HepG2 (cell line): Measurements from ENCODE around the gene LSM11. TPM values are rescaled to one million over a fixed set of nuclear protein-coding genes. Genes with fewer than 3 reads are reported as not detected.
A peak's percentile ranks its signal among the peaks of the same experiment; 100 is the strongest.

Source experiments
- ELF3 ChIP-seq: IDR thresholded peaks from 2 replicates; pipeline ENCODE4 v1.6.1; 2016; ENCODE audit warnings: missing genetic modification reagents, missing compliant biosample characterization
- HDAC2 ChIP-seq: sonication (generic); formaldehyde crosslinking; IDR thresholded peaks from 2 replicates; pipeline ENCODE4 v1.4.0; 2020; ENCODE audit warnings: missing genetic modification reagents
- PHF21A ChIP-seq: sonication (generic); formaldehyde crosslinking; IDR thresholded peaks from 2 replicates; pipeline ENCODE4 v1.5.0; 2020; ENCODE audit warnings: mild to moderate bottlenecking, missing genetic modification reagents
- RORA ChIP-seq: sonication (generic); formaldehyde crosslinking; IDR thresholded peaks from 2 replicates; pipeline ENCODE4 v1.5.0; 2020; ENCODE audit warnings: mild to moderate bottlenecking, missing genetic modification reagents, moderate library complexity
- SNRNP70 ChIP-seq: fragments of 200-400 bp; formaldehyde crosslinking; IDR thresholded peaks from 2 replicates; pipeline ENCODE4 v1.6.1; 2017; ENCODE audit warnings: mild to moderate bottlenecking, low read depth, low read length, moderate library complexity
- THAP11 ChIP-seq: IDR thresholded peaks from 2 replicates; pipeline ENCODE4 v1.6.1; 2016; ENCODE audit warnings: missing biosample characterization, missing genetic modification reagents
- TMF1 ChIP-seq: sonication (generic); formaldehyde crosslinking; IDR thresholded peaks from 2 replicates; pipeline ENCODE4 v1.8.1; 2022; ENCODE audit warnings: low read depth, missing genetic modification reagents
- YEATS4 ChIP-seq: sonication (generic); formaldehyde crosslinking; IDR thresholded peaks from 2 replicates; pipeline ENCODE4 v1.4.0; 2020; ENCODE audit warnings: missing genetic modification reagents, borderline replicate concordance
- ZNF326 ChIP-seq: sonication (generic); formaldehyde crosslinking; IDR thresholded peaks from 2 replicates; pipeline ENCODE4 v1.4.0; 2020; ENCODE audit warnings: missing genetic modification reagents, borderline replicate concordance
- ZNF441 ChIP-seq: sonication (generic); formaldehyde crosslinking; IDR thresholded peaks from 2 replicates; pipeline ENCODE4 v1.7.0; 2021; ENCODE audit warnings: missing genetic modification reagents, borderline replicate concordance
- ZNF747 ChIP-seq: sonication (generic); formaldehyde crosslinking; IDR thresholded peaks from 2 replicates; pipeline ENCODE4 v1.8.1; 2023; ENCODE audit warnings: missing genetic modification reagents, mild to moderate bottlenecking, borderline replicate concordance
- ZSCAN31 ChIP-seq: sonication (generic); formaldehyde crosslinking; IDR thresholded peaks from 2 replicates; pipeline ENCODE4 v1.5.0; 2020; ENCODE audit warnings: low read depth, mild to moderate bottlenecking, missing genetic modification reagents
- polyA plus RNA-seq, 8 experiments: library from polyadenylated mRNA; depleted of rRNA in 3 of 8; stranded (reverse) in 7 of 8; unstranded in 1 of 8; fragments of >200 nt; fragmentation: Illumina TruSeq in 4 of 8; extraction: Trizol in 4 of 8; gene quantifications; 2 replicates each; pipeline versions ENCODE4 v1.2.1 to v1.2.3, GENCODE V29; 2011 to 2016; ENCODE audit warnings: low read depth in 4 of 8, missing spikeins in 1 of 8, mixed read lengths in 1 of 8; ENCODE audit not compliant: insufficient read depth in 1 of 8
- total RNA-seq, 5 experiments: library from RNA; depleted of rRNA; stranded (reverse); fragments of >200 nt; fragmentation: Illumina TruSeq; extraction: Trizol; gene quantifications; 2 replicates each; pipeline ENCODE4 v1.2.3, GENCODE V29; 2016; ENCODE audit warnings: low read depth in 1 of 5
- TF ChIP-seq, protein P1 (sequence below): sonication (generic); formaldehyde crosslinking; IDR thresholded peaks from 2 replicates; pipeline ENCODE4 v1.4.0; 2020; ENCODE audit warnings: mild to moderate bottlenecking, missing genetic modification reagents
- TF ChIP-seq, protein P2 (sequence below): sonication (generic); formaldehyde crosslinking; IDR thresholded peaks from 2 replicates; pipeline ENCODE4 v1.4.0; 2020; ENCODE audit warnings: missing genetic modification reagents, borderline replicate concordance
- TF ChIP-seq, protein P3 (sequence below): sonication (generic); formaldehyde crosslinking; IDR thresholded peaks from 2 replicates; pipeline ENCODE4 v1.4.0; 2020; ENCODE audit warnings: missing genetic modification reagents
- TF ChIP-seq, protein P4 (sequence below): IDR thresholded peaks from 2 replicates; pipeline ENCODE4 v1.6.1; 2016; ENCODE audit warnings: control low read depth
- TF ChIP-seq, protein P5 (sequence below): IDR thresholded peaks from 2 replicates; pipeline ENCODE4 v1.6.1; 2016; ENCODE audit warnings: low read depth, control low read depth

Gene LSM11
- total and polyA plus RNA-seq, 2 of the 13 experiments (the other 11 are each of a cell fraction or from before 2014, with no cell fraction given), result 4.5 to 7.2 TPM

DNA sequence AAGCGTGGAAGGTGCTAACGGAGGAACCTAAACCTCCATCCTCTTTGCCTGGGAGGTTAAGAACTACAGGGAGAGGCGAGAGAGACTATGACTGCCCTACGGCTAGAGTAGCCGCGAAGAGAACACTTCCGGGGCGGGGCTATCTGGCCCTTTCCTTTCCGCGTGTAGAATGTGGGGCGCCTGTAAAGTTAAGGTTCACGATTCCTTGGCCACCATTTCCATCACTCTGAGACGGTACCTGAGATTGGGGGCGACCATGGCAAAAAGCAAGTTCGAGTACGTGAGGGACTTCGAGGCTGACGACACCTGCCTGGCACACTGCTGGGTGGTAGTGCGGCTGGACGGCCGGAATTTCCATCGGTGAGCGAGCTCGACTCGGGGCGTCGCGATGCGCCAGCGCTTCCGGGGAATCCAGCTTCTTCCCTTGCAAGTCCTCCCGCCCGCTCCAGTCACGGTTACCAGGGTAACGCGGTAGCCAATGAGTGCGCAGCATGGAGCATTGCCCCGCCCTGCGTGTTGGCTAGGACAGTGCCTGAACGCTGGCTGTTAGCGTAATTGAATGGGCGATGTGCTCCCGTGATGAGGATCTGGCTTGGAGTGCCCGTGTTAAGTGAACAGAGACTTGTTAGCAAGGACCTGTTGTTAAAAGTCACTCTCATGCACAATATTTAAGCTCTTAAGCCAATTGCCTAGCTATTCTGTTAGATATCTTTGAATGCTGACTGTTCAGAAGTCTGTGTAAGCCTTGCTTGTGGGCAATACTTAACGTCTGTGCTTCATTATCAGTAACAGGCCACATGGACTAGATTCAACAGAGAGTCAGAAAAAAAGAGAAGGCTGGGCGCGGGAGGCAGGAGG, 12.0 kb upstream of the LSM11 start, which contains the start of gene THG1L (continued):
- TF ChIP-seq, protein P1, sequence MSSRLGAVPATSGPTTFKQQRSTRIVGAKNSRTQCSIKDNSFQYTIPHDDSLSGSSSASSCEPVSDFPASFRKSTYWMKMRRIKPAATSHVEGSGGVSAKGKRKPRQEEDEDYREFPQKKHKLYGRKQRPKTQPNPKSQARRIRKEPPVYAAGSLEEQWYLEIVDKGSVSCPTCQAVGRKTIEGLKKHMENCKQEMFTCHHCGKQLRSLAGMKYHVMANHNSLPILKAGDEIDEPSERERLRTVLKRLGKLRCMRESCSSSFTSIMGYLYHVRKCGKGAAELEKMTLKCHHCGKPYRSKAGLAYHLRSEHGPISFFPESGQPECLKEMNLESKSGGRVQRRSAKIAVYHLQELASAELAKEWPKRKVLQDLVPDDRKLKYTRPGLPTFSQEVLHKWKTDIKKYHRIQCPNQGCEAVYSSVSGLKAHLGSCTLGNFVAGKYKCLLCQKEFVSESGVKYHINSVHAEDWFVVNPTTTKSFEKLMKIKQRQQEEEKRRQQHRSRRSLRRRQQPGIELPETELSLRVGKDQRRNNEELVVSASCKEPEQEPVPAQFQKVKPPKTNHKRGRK (CRISPR knock-in tag), result peak; percentile 84; the same call in 1 of the 2 replicates
- peak; percentile 94 for TF ChIP-seq THAP11
- TF ChIP-seq, protein P2, sequence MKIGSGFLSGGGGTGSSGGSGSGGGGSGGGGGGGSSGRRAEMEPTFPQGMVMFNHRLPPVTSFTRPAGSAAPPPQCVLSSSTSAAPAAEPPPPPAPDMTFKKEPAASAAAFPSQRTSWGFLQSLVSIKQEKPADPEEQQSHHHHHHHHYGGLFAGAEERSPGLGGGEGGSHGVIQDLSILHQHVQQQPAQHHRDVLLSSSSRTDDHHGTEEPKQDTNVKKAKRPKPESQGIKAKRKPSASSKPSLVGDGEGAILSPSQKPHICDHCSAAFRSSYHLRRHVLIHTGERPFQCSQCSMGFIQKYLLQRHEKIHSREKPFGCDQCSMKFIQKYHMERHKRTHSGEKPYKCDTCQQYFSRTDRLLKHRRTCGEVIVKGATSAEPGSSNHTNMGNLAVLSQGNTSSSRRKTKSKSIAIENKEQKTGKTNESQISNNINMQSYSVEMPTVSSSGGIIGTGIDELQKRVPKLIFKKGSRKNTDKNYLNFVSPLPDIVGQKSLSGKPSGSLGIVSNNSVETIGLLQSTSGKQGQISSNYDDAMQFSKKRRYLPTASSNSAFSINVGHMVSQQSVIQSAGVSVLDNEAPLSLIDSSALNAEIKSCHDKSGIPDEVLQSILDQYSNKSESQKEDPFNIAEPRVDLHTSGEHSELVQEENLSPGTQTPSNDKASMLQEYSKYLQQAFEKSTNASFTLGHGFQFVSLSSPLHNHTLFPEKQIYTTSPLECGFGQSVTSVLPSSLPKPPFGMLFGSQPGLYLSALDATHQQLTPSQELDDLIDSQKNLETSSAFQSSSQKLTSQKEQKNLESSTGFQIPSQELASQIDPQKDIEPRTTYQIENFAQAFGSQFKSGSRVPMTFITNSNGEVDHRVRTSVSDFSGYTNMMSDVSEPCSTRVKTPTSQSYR (CRISPR knock-in tag), result no peak
- TF ChIP-seq RORA (CRISPR knock-in tag), result no peak
- no peak for TF ChIP-seq TMF1 (CRISPR knock-in tag)
- peak; percentile 79; the same call in 1 of the 2 replicates for TF ChIP-seq ZSCAN31 (CRISPR knock-in tag)
- no peak; the same call in 1 of the 2 replicates for TF ChIP-seq HDAC2
- TF ChIP-seq SNRNP70, result no peak
- TF ChIP-seq, protein P3, sequence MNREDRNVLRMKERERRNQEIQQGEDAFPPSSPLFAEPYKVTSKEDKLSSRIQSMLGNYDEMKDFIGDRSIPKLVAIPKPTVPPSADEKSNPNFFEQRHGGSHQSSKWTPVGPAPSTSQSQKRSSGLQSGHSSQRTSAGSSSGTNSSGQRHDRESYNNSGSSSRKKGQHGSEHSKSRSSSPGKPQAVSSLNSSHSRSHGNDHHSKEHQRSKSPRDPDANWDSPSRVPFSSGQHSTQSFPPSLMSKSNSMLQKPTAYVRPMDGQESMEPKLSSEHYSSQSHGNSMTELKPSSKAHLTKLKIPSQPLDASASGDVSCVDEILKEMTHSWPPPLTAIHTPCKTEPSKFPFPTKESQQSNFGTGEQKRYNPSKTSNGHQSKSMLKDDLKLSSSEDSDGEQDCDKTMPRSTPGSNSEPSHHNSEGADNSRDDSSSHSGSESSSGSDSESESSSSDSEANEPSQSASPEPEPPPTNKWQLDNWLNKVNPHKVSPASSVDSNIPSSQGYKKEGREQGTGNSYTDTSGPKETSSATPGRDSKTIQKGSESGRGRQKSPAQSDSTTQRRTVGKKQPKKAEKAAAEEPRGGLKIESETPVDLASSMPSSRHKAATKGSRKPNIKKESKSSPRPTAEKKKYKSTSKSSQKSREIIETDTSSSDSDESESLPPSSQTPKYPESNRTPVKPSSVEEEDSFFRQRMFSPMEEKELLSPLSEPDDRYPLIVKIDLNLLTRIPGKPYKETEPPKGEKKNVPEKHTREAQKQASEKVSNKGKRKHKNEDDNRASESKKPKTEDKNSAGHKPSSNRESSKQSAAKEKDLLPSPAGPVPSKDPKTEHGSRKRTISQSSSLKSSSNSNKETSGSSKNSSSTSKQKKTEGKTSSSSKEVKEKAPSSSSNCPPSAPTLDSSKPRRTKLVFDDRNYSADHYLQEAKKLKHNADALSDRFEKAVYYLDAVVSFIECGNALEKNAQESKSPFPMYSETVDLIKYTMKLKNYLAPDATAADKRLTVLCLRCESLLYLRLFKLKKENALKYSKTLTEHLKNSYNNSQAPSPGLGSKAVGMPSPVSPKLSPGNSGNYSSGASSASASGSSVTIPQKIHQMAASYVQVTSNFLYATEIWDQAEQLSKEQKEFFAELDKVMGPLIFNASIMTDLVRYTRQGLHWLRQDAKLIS (CRISPR knock-in tag), result no peak
- TF ChIP-seq ZNF747 (CRISPR knock-in tag), result peak; percentile 82; the same call in 1 of the 2 replicates
- no peak for TF ChIP-seq ZNF326 (CRISPR knock-in tag)
- TF ChIP-seq YEATS4 (CRISPR knock-in tag), result peak; percentile 90
- TF ChIP-seq, protein P4, sequence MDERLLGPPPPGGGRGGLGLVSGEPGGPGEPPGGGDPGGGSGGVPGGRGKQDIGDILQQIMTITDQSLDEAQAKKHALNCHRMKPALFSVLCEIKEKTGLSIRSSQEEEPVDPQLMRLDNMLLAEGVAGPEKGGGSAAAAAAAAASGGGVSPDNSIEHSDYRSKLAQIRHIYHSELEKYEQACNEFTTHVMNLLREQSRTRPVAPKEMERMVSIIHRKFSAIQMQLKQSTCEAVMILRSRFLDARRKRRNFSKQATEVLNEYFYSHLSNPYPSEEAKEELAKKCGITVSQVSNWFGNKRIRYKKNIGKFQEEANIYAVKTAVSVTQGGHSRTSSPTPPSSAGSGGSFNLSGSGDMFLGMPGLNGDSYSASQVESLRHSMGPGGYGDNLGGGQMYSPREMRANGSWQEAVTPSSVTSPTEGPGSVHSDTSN (CRISPR knock-in tag), result no peak
- TF ChIP-seq PHF21A, result peak; percentile 42; the same call in 1 of the 2 replicates
- peak; percentile 59; the same call in 1 of the 2 replicates for TF ChIP-seq ZNF441 (CRISPR knock-in tag)
- TF ChIP-seq, protein P5, sequence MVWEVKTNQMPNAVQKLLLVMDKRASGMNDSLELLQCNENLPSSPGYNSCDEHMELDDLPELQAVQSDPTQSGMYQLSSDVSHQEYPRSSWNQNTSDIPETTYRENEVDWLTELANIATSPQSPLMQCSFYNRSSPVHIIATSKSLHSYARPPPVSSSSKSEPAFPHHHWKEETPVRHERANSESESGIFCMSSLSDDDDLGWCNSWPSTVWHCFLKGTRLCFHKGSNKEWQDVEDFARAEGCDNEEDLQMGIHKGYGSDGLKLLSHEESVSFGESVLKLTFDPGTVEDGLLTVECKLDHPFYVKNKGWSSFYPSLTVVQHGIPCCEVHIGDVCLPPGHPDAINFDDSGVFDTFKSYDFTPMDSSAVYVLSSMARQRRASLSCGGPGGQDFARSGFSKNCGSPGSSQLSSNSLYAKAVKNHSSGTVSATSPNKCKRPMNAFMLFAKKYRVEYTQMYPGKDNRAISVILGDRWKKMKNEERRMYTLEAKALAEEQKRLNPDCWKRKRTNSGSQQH (CRISPR knock-in tag), result peak; percentile 99
- TF ChIP-seq ELF3 (CRISPR knock-in tag), result peak; percentile 36; the same call in 1 of the 2 replicates
